Measurements from ENCODE around the gene ABHD15.
A peak's percentile ranks its signal among the peaks of the same experiment; 100 is the strongest.

Gene ABHD15

GRCh38 chr17:29607557-29608195 lies 40.8 kb upstream of the ABHD15 start:
- in situ Hi-C loops (cut with HindIII; ENCODE audit: low pct_unique_long_range_greater_than_20kb, low sequenced_read_pairs) = no loop called here

GRCh38 chr17:29603109-29603674 lies 36.4 kb upstream of the ABHD15 start:
- TF ChIP-seq JUND (IDR thresholded peaks at IDR 0.05; ENCODE audit: low read depth) = no peak
- DNase-seq (ENCODE audit: low read depth in 1 of 2, low spot score in 1 of 2) = no peak
- in situ Hi-C loops (cut with HindIII; ENCODE audit: low pct_unique_long_range_greater_than_20kb, low sequenced_read_pairs) = no loop called here

More at GRCh38 chr17:29607557-29608195, 40.8 kb upstream of the ABHD15 start:
- TF ChIP-seq JUND (IDR thresholded peaks at IDR 0.05; ENCODE audit: low read depth) = no peak
- DNase-seq (ENCODE audit: low read depth in 1 of 2, low spot score in 1 of 2) = no peak

GRCh38 chr17:29597361-29598172 lies 30.7 kb upstream of the ABHD15 start:
- in situ Hi-C loops (cut with HindIII; ENCODE audit: low pct_unique_long_range_greater_than_20kb, low sequenced_read_pairs) = no loop called here
- DNase-seq (ENCODE audit: low read depth in 1 of 2, low spot score in 1 of 2) = no peak
- no peak for TF ChIP-seq JUND (IDR thresholded peaks at IDR 0.05; ENCODE audit: low read depth)

GRCh38 chr17:29596811-29597210 lies 30.0 kb upstream of the ABHD15 start:
- TF ChIP-seq JUND (IDR thresholded peaks at IDR 0.05; ENCODE audit: low read depth) = no peak
- in situ Hi-C loops (cut with HindIII; ENCODE audit: low pct_unique_long_range_greater_than_20kb, low sequenced_read_pairs) = no loop called here
- no peak for DNase-seq (ENCODE audit: low read depth in 1 of 2, low spot score in 1 of 2)

- in situ Hi-C loops (cut with HindIII; ENCODE audit: low pct_unique_long_range_greater_than_20kb, low sequenced_read_pairs) = no loop called here
- TF ChIP-seq JUND (IDR thresholded peaks at IDR 0.05; ENCODE audit: low read depth) = no peak
- no peak for DNase-seq (ENCODE audit: low read depth in 1 of 2, low spot score in 1 of 2)
These were observed 29.3 kb upstream of the ABHD15 start for GRCh38 chr17:29595943-29596774.

GRCh38 chr17:29595107-29595942 lies 28.5 kb upstream of the ABHD15 start:
- no peak for TF ChIP-seq JUND (IDR thresholded peaks at IDR 0.05; ENCODE audit: low read depth)
- in situ Hi-C loops (cut with HindIII; ENCODE audit: low pct_unique_long_range_greater_than_20kb, low sequenced_read_pairs) = no loop called here
- DNase-seq (ENCODE audit: low read depth in 1 of 2, low spot score in 1 of 2) = peak in 1 of 2 experiments; percentile 30

- TF ChIP-seq JUND (IDR thresholded peaks at IDR 0.05; ENCODE audit: low read depth) = no peak
- in situ Hi-C loops (cut with HindIII; ENCODE audit: low pct_unique_long_range_greater_than_20kb, low sequenced_read_pairs) = no loop called here
- DNase-seq (ENCODE audit: low read depth in 1 of 2, low spot score in 1 of 2) = no peak
These were observed 27.8 kb upstream of the ABHD15 start for GRCh38 chr17:29594519-29595090.

GRCh38 chr17:29593591-29594518 lies 27.0 kb upstream of the ABHD15 start:
- peak in 1 of 2 experiments; percentile 53 for DNase-seq (ENCODE audit: low read depth in 1 of 2, low spot score in 1 of 2)
- no peak for TF ChIP-seq JUND (IDR thresholded peaks at IDR 0.05; ENCODE audit: low read depth)
- in situ Hi-C loops (cut with HindIII; ENCODE audit: low pct_unique_long_range_greater_than_20kb, low sequenced_read_pairs) = no loop called here

- DNase-seq (ENCODE audit: low read depth in 1 of 2, low spot score in 1 of 2) = peak in 1 of 2 experiments; percentile 43
- in situ Hi-C loops (cut with HindIII; ENCODE audit: low pct_unique_long_range_greater_than_20kb, low sequenced_read_pairs) = no loop called here
These were observed 26.2 kb upstream of the ABHD15 start, which contains the start of gene ANKRD13B for GRCh38 chr17:29592850-29593551. Gene ANKRD13B (plus strand): TSS chr17:29593132. CDS start chr17:29593622, 490 bp downstream.

More at GRCh38 chr17:29592850-29593551, 26.2 kb upstream of the ABHD15 start, which contains the start of gene ANKRD13B:
- no peak for TF ChIP-seq JUND (IDR thresholded peaks at IDR 0.05; ENCODE audit: low read depth)
